A673 (cell line): Measurements from ENCODE around the gene HLCS.

Source experiments
- CTCF ChIP-seq: fragments of 300-800, 200-600 bp; sonication (generic); conservative IDR thresholded peaks from 2 replicates; pipeline ENCODE4 v1.5.1; 2017; ENCODE audit warnings: low read depth, mild to moderate bottlenecking, antibody characterized with exemption, low read length, moderate library complexity, mixed read lengths
- EZH2 ChIP-seq: fragments of 200-600 bp; sonication (generic); IDR thresholded peaks from 2 replicates; pipeline ENCODE4 v1.6.1; 2017; ENCODE audit warnings: borderline replicate concordance, low read depth, mild to moderate bottlenecking, mixed read lengths, antibody characterized with exemption, low read length; ENCODE audit not compliant: poor library complexity, severe bottlenecking

GRCh38 chr21:36703626-36704280 lies 262.7 kb downstream of the HLCS start:
- TF ChIP-seq CTCF (no peak), EZH2 (no peak)
